H1 (cell line): ENCODE measurements around the gene EYA4.

Source experiments
- EP300 ChIP-seq, 2 experiments: IDR thresholded peaks; 1 replicate in 1 of 2; 2 replicates in 1 of 2; pipeline ENCODE4 v1.6.1; 2011 to 2012; ENCODE audit warnings: low read depth in 2 of 2, low read length in 2 of 2, mild to moderate bottlenecking in 2 of 2, borderline replicate concordance in 1 of 2, inconsistent platforms in 1 of 2, moderate library complexity in 1 of 2
- POLR2AphosphoS5 ChIP-seq: IDR thresholded peaks from 2 replicates; pipeline ENCODE4 v1.6.1; 2011; ENCODE audit warnings: low read depth, low read length
- SIN3A ChIP-seq, 2 experiments: IDR thresholded peaks in 1 of 2; conservative IDR thresholded peaks in 1 of 2; 2 replicates each; pipeline ENCODE4 v1.6.1; 2011 to 2012; ENCODE audit warnings: low read length in 2 of 2, improper control_type of control experiment in 1 of 2, low read depth in 1 of 2, mild to moderate bottlenecking in 1 of 2
- SUZ12 ChIP-seq: fragments of 200-600 bp; sonication (generic); IDR thresholded peaks from 2 replicates; pipeline ENCODE4 v1.6.1; 2012; ENCODE audit warnings: mild to moderate bottlenecking, inconsistent platforms, low read length, moderate library complexity, mixed read lengths
- TEAD4 ChIP-seq: IDR thresholded peaks from 2 replicates; pipeline ENCODE4 v1.6.1; 2012; ENCODE audit warnings: low read depth, low read length, inconsistent platforms, mixed read lengths

DNA sequence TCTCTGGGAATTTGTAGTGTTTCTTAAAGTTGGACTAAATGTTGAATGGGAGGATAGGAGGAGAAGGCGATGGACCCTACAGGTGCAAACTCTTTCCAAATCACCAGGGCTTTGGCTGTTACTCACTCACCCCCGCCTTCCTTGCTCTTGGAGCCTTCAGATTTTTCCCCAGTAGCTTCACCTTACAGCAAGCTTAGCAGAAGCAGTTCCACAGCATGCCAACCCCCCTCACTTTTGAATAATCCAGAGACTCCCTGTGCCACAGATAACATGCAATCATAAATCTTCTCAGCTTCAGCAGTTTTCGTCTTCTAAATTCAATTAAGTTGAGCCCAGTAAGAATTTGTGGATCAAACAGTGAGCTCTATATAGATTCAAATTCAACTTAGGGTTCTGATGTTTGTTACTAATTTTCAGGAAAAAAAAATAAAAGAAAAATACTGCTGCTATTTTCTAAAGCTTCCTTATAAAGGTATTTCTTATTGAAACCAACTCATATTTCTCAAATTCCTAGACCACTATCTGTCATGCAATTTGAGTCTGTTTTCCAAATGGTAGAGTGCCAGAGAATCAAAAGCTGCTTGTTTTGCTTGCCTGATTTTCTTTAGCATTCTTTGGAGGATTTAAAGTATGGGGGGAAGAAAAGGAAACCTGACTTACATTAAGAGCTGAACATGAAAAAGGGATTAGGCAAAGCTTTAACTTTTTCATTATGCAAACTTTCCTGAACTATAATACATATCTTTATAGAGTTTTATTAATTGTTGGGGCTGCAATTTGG lies 166.4 kb downstream of the EYA4 start:
- TF ChIP-seq TEAD4 (no peak), POLR2AphosphoS5 (no peak), EP300 (IDR thresholded peaks at IDR 0.05; ENCODE audit: borderline replicate concordance in 1 of 2, low read depth in 2 of 2, low read length in 2 of 2) (no peak), SUZ12 (no peak), SIN3A (conservative IDR thresholded peaks at IDR 0.05 in 1 of 2, IDR thresholded peaks at IDR 0.05 in 1 of 2; ENCODE audit: low read depth in 1 of 2, low read length in 2 of 2) (no peak)
